Measurements from ENCODE around the gene TRIM50. TPM values are rescaled to one million over a fixed set of nuclear protein-coding genes. Genes with fewer than 3 reads are reported as not detected.
"Not testable (repeated sequence)": the region's sequence is repeated elsewhere in the genome, so short reads cannot be mapped to it uniquely, and the experiment has no call there.

The TRIM50 gene
- polyA plus RNA-seq, 1 donor (not counting 4 experiments of a cell fraction or from before 2014, with no cell fraction given), result not detected

DNA sequence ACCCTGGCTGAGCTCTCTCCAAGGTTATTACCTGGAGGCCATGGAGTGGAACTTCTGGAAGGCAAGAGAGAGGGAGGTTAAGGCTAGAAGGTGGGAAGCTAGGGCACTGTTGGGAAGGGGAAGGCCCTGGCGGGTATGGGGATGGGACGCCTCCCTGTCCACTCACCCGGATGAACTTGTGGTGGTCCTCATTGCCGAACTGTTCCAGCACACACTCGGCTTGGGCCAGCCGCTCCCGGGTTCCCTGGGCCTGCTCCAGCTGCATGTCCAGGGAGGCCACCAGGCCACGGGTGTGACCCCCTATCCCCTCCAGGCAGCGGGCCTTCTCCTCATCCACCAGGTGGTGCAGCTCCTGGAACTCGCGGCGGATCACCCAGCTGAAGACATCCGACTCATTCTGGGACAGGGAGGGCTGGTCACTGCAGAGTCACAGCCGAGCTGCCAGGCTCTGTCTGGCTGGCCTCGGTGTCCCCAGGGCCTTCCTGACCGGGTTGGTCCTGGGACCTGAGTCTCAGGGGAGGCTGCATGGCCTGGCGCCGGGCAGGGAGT, 9.2 kb downstream of the TRIM50 start:
- H3K4me2 ChIP-seq (ENCODE audit: control insufficient read depth, extremely low read depth, insufficient read depth, low read depth, low read length); H3K4me1 ChIP-seq (ENCODE audit: control insufficient read depth, extremely low read depth, insufficient read depth, low read length); H3K9ac ChIP-seq (ENCODE audit: control insufficient read depth, extremely low read depth, insufficient read depth, low read length); H3K36me3 ChIP-seq (ENCODE audit: control insufficient read depth in 2 of 2, extremely low read depth in 1 of 2, insufficient read depth in 2 of 2, low read length in 2 of 2); FAIRE-seq; H3K9me3 ChIP-seq (ENCODE audit: control insufficient read depth, low read depth, low read length); H3K79me2 ChIP-seq (ENCODE audit: control insufficient read depth, insufficient read depth, low read length); H3K4me3 ChIP-seq (ENCODE audit: control insufficient read depth in 2 of 3, extremely low read depth in 1 of 3, insufficient read depth in 2 of 3, low read depth in 1 of 3, low read length in 3 of 3); dilution Hi-C loops (cut with MboI; ENCODE audit: extremely low pct_ligation_motif_present, low sequenced_read_pairs); H3K9me1 ChIP-seq (ENCODE audit: control insufficient read depth, extremely low read depth, insufficient read depth, low read length); H2AFZ ChIP-seq (ENCODE audit: control insufficient read depth, low read length); H4K20me1 ChIP-seq (ENCODE audit: control insufficient read depth, extremely low read depth, insufficient read depth, low read length); H3K27me3 ChIP-seq (ENCODE audit: control insufficient read depth, extremely low read depth, insufficient read depth, low read length); DNase-seq (ENCODE audit: low read depth, low spot score); H3K27ac ChIP-seq (ENCODE audit: control insufficient read depth, insufficient read depth, low read length): not testable (repeated sequence)

DNA sequence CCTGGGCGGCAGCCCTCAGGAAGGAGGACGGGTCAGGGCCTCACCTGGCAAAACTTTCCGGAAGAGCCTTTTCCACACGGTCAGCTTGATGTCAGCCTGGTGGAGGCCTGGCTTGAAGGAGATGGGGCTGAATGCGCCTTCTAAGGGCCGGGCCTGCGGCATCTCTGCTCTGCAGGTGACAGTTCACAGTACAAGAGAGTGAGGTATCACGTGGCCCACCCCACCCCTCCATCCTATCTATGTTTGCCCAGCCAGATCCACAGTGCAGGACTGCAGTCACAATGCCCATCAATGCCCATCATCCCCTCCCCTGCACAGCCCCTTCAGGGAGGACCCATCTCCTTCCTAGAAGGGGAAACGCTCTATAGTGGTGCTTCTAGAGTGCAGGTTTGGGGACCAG, 11.4 kb downstream of the TRIM50 start:
- no peak for DNase-seq (ENCODE audit: low read depth, low spot score)
- Histone ChIP-seq H2AFZ (ENCODE audit: control insufficient read depth, low read length) (no peak overlapping the region), H3K79me2 (ENCODE audit: control insufficient read depth, insufficient read depth, low read length) (no peaks in the 10 kb centered on the region), H3K9me3 (ENCODE audit: control insufficient read depth, low read depth, low read length) (no peaks in the 10 kb centered on the region), H3K4me1 (ENCODE audit: control insufficient read depth, extremely low read depth, insufficient read depth, low read length) (no peaks in the 10 kb centered on the region), H3K4me2 (ENCODE audit: control insufficient read depth, extremely low read depth, insufficient read depth, low read depth, low read length) (no peak overlapping the region), H3K36me3 (ENCODE audit: control insufficient read depth in 2 of 2, extremely low read depth in 1 of 2, insufficient read depth in 2 of 2, low read length in 2 of 2) (no peaks in the 10 kb centered on the region), H3K9ac (ENCODE audit: control insufficient read depth, extremely low read depth, insufficient read depth, low read length) (no peak overlapping the region), H4K20me1 (ENCODE audit: control insufficient read depth, extremely low read depth, insufficient read depth, low read length) (no peaks in the 10 kb centered on the region), H3K4me3 (ENCODE audit: control insufficient read depth in 2 of 3, extremely low read depth in 1 of 3, insufficient read depth in 2 of 3, low read depth in 1 of 3, low read length in 3 of 3) (no peak overlapping the region), H3K27ac (ENCODE audit: control insufficient read depth, insufficient read depth, low read length) (no peak overlapping the region), H3K9me1 (ENCODE audit: control insufficient read depth, extremely low read depth, insufficient read depth, low read length) (no peaks in the 10 kb centered on the region), H3K27me3 (ENCODE audit: control insufficient read depth, extremely low read depth, insufficient read depth, low read length) (no peaks in the 10 kb centered on the region)
- FAIRE-seq, result no peak
- TF ChIP-seq EZH2 (IDR thresholded peaks at IDR 0.05; ENCODE audit: low read length), result no peak
- TF ChIP-seq, protein P1, sequence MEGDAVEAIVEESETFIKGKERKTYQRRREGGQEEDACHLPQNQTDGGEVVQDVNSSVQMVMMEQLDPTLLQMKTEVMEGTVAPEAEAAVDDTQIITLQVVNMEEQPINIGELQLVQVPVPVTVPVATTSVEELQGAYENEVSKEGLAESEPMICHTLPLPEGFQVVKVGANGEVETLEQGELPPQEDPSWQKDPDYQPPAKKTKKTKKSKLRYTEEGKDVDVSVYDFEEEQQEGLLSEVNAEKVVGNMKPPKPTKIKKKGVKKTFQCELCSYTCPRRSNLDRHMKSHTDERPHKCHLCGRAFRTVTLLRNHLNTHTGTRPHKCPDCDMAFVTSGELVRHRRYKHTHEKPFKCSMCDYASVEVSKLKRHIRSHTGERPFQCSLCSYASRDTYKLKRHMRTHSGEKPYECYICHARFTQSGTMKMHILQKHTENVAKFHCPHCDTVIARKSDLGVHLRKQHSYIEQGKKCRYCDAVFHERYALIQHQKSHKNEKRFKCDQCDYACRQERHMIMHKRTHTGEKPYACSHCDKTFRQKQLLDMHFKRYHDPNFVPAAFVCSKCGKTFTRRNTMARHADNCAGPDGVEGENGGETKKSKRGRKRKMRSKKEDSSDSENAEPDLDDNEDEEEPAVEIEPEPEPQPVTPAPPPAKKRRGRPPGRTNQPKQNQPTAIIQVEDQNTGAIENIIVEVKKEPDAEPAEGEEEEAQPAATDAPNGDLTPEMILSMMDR (optimal IDR thresholded peaks at IDR 0.05 in 1 of 3, IDR thresholded peaks at IDR 0.05 in 1 of 3, conservative IDR thresholded peaks at IDR 0.05 in 1 of 3; ENCODE audit: extremely low read depth in 1 of 3, insufficient read depth in 2 of 3, low read length in 3 of 3), result no peak
- dilution Hi-C loops (cut with MboI; ENCODE audit: extremely low pct_ligation_motif_present, low sequenced_read_pairs), result no loop called here

DNA sequence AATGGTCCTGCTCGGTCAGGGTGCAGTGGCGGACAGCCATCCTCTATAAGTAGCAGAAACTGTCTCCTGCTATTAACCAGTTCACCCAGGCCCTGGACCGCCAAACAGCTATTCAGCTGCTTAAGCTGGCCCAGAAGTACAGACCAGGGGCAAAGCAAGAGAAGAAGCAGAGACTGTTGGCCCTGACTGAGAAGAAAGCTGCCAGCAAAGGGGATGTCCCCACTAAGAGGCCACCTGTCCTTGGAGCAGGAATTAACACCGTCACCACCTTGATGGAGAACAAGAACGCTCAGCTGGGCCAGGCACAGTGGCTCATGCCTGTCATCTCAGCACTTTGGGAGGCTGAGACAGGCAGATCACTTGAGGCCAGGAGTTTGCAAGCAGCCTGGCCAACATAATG, 13.6 kb downstream of the TRIM50 start:
- no peak overlapping the region for H3K9ac ChIP-seq (ENCODE audit: control insufficient read depth, extremely low read depth, insufficient read depth, low read length)
- no peaks in the 10 kb centered on the region for H3K9me3 ChIP-seq (ENCODE audit: control insufficient read depth, low read depth, low read length)
- no peaks in the 10 kb centered on the region for H3K79me2 ChIP-seq (ENCODE audit: control insufficient read depth, insufficient read depth, low read length)
- no peaks in the 10 kb centered on the region for H3K27me3 ChIP-seq (ENCODE audit: control insufficient read depth, extremely low read depth, insufficient read depth, low read length)
- TF ChIP-seq, protein P1 (optimal IDR thresholded peaks at IDR 0.05 in 1 of 3, IDR thresholded peaks at IDR 0.05 in 1 of 3, conservative IDR thresholded peaks at IDR 0.05 in 1 of 3; ENCODE audit: extremely low read depth in 1 of 3, insufficient read depth in 2 of 3, low read length in 3 of 3), result no peak
- no peak for TF ChIP-seq EZH2 (IDR thresholded peaks at IDR 0.05; ENCODE audit: low read length)
- dilution Hi-C loops (cut with MboI; ENCODE audit: extremely low pct_ligation_motif_present, low sequenced_read_pairs), result no loop called here
- no peaks in the 10 kb centered on the region for H4K20me1 ChIP-seq (ENCODE audit: control insufficient read depth, extremely low read depth, insufficient read depth, low read length)
- FAIRE-seq, result no peak
- no peaks in the 10 kb centered on the region for H3K9me1 ChIP-seq (ENCODE audit: control insufficient read depth, extremely low read depth, insufficient read depth, low read length)
- H3K4me3 ChIP-seq (ENCODE audit: control insufficient read depth in 2 of 3, extremely low read depth in 1 of 3, insufficient read depth in 2 of 3, low read depth in 1 of 3, low read length in 3 of 3), result no peak overlapping the region
- no peak overlapping the region for H3K27ac ChIP-seq (ENCODE audit: control insufficient read depth, insufficient read depth, low read length)
- H2AFZ ChIP-seq (ENCODE audit: control insufficient read depth, low read length), result no peak overlapping the region
- DNase-seq (ENCODE audit: low read depth, low spot score), result no peak
- no peak overlapping the region for H3K4me2 ChIP-seq (ENCODE audit: control insufficient read depth, extremely low read depth, insufficient read depth, low read depth, low read length)
- no peaks in the 10 kb centered on the region for H3K36me3 ChIP-seq (ENCODE audit: control insufficient read depth in 2 of 2, extremely low read depth in 1 of 2, insufficient read depth in 2 of 2, low read length in 2 of 2)
- no peaks in the 10 kb centered on the region for H3K4me1 ChIP-seq (ENCODE audit: control insufficient read depth, extremely low read depth, insufficient read depth, low read length)

All from keratinocyte (primary cell).